Heart right ventricle (tissue), 16 donors: ENCODE results near the gene NPAS1. TPM values are rescaled to one million over a fixed set of nuclear protein-coding genes. Genes with fewer than 3 reads are reported as not detected.

Experiments
- ATAC-seq, 8 donors: fragments of 200-7000 bp; cut with Tn5 transposase; one replicate each; pipeline ENCODE4 v1.9.1; 2020; ENCODE audit warnings: mild to moderate bottlenecking in 8 of 8, moderate library complexity in 8 of 8, moderate number of reproducible peaks in 1 of 8
- DNase-seq, 2 donors: peaks; one replicate each; pipeline ENCODE4 v3.0.0-alpha.2; 2020
- H3K27ac ChIP-seq, 10 donors: fragments of 200-600 bp; sonication (generic) in 2 of 10; one replicate each; pipeline versions ENCODE4 v1.5.0 to v1.8.0; 2020 to 2022; ENCODE audit warnings: mild to moderate bottlenecking in 3 of 10
- H3K27me3 ChIP-seq, 7 donors: fragments of 200-600 bp; one replicate each; pipeline ENCODE4 v1.8.0; 2021 to 2022; ENCODE audit warnings: mild to moderate bottlenecking in 2 of 7
- H3K36me3 ChIP-seq, 9 donors: fragments of 200-600 bp; sonication (generic) in 1 of 9; one replicate each; pipeline versions ENCODE4 v1.5.0 to v1.8.0; 2020 to 2022; ENCODE audit warnings: mild to moderate bottlenecking in 2 of 9
- H3K4me1 ChIP-seq, 9 donors: fragments of 200-600 bp; sonication (generic) in 1 of 9; one replicate each; pipeline versions ENCODE4 v1.5.0 to v1.8.0; 2020 to 2022; ENCODE audit warnings: mild to moderate bottlenecking in 4 of 9
- H3K4me3 ChIP-seq, 10 donors: fragments of 200-600 bp; sonication (generic) in 2 of 10; one replicate each; pipeline versions ENCODE4 v1.5.0 to v1.8.0; 2020 to 2022; ENCODE audit warnings: mild to moderate bottlenecking in 7 of 10, moderate library complexity in 2 of 10
- H3K9me3 ChIP-seq, 11 donors: fragments of 200-600 bp in 10 of 11; sonication (generic) in 2 of 11; one replicate each; pipeline versions ENCODE4 v1.5.0 to v1.8.0; 2013 to 2022; ENCODE audit warnings: mild to moderate bottlenecking in 2 of 11, control low read depth in 1 of 11, moderate library complexity in 1 of 11
- WGBS, 2 donors: extraction: QIAGEN DNeasy Blood & Tissue Kit; methylation state at CpG; one replicate each; pipeline ENCODE4 v1.1.7; 2013; ENCODE audit warnings: inconsistent platforms in 1 of 2; 5-methylcytosine and 5-hydroxymethylcytosine counted together
- intact Hi-C, 10 donors: fragments of 100-400 bp; cut with DNase I; formaldehyde crosslinking; loops; one replicate each; pipeline versions ENCODE4 v1.11.1 to v1.14.2; 2022
- polyA plus RNA-seq, 2 donors: library from polyadenylated mRNA; stranded (reverse); fragments of 200-250 nt; gene quantifications; one replicate each; pipeline ENCODE4 v1.2.3, GENCODE V29; 2013
- total RNA-seq, 10 donors: library from RNA; stranded (reverse); fragmentation: NEBNext Ultra II Directional in 3 of 10; extraction: Animal tissue kit (Norgen Biotek cat#: 25700) in 3 of 10; gene quantifications; one replicate each; pipeline versions ENCODE4 v1.2.1 to v1.2.4, GENCODE V29; 2021 to 2023
- TF ChIP-seq, protein P1 (sequence below), 9 donors: fragments of 200-600 bp; sonication (generic) in 2 of 9; IDR thresholded peaks; one replicate each; pipeline versions ENCODE4 v1.5.0 to v1.8.0; 2021 to 2022; ENCODE audit warnings: antibody characterized with exemption in 9 of 9, mild to moderate bottlenecking in 5 of 9, moderate library complexity in 1 of 9
- donor health status: Arrhythmogenic right ventricular cardiomyopathy.
- donor health status: ischemic (EF 13 %, LVEDD 7.1; RV severe dilation, severe dysfunction).
- donor health status: healthy with polysubstance abuse.
- donor health status: DM: no; HTN: yes; CAD: no.
- donor health status: DM: no; HTN: no; CAD: no.
- donor health status: ischemic (EF 25% LVEDD 6.9; RV normal size, moderate dysfunction).
- donor health status: ischemic (EF 25% LVEDD 5.7; RV mildly dilated, moderate dysfunction).
- donor health status: healthy.
- donor health status: DM: yes; HTN: yes; CAD: no.
- donor health status: Ischemic cardiomyopathy.
- donor health status: ischemic (EF 35%, LVEDD 5.7; RV mildly dilated, moderate dysfunction).
- donor health status: nonischemic (EF 11% LVEDD 7.7; RV severe dilation, severe dysfunction).
- donor health status: DM: yes; HTN: yes; CAD: no.
- donor health status: PGD.
- donor health status: ischemic (EF 29% LVEDD 5.4; RV normal size, mild dysfunction).
- donor health status: nonischemic (EF 23%, LVEDD 6.1; RV moderate dilation, normal function).

NPAS1 gene
- total and polyA plus RNA-seq, 12 donors = 0.17 to 1.3 (median 0.40) TPM; not detected in 2

DNA sequence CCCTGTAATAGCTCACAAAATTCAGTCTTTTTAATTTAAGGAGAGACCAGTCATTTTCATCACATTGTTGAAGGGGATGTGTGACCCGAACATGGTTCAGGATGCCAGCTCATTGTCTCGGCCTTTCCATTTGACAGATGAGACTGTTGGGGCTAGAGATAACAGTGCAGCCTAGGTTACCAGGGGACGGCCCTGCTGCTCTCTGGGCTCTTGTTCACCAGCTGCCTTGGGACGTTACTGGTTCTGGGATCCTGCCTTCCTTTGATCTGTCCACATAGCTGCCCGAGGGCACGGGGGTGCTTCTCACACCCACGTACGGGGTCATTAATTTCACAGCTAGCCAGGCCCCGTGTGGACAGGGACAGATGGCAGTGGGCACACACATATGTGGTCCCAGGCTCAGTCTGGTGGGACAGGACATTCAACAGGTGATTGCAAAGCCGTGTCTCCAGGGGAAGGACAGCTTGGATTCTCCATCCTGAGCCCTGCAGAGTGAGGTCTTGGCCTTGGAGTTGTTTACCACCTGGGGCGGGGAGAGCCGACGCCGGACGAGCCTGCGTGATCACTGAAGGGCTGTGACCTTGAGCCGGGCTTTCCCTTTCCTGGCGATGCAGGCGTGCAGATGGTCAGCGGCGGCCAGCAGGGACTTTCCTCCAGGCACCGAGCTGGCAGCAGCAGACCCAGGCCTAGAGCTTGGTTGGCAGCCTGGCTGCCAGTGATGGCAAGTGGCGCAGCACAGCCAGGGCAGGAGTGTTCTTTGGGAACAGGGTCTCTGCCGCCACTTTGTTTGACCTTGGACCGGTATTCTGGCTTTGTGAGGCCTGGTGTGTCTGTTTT, 26.7 kb upstream of the NPAS1 start:
- Histone ChIP-seq H3K4me1 (peaks cover 24 to 78% (median 64%) of the 10 kb centered on the region in 9 donors), H3K27ac (peak overlapping the region; percentile 70 to 87 (median 84)), H3K27me3 (no peaks in the 10 kb centered on the region), H3K9me3 (no peaks in the 10 kb centered on the region), H3K36me3 (peaks cover 0 to 85% (median 5%) of the 10 kb centered on the region in 9 donors), H3K4me3 (no peak overlapping the region)
- peak in 7 of 8 donors; percentile 21 to 47 (median 42) for ATAC-seq
- TF ChIP-seq, protein P1, sequence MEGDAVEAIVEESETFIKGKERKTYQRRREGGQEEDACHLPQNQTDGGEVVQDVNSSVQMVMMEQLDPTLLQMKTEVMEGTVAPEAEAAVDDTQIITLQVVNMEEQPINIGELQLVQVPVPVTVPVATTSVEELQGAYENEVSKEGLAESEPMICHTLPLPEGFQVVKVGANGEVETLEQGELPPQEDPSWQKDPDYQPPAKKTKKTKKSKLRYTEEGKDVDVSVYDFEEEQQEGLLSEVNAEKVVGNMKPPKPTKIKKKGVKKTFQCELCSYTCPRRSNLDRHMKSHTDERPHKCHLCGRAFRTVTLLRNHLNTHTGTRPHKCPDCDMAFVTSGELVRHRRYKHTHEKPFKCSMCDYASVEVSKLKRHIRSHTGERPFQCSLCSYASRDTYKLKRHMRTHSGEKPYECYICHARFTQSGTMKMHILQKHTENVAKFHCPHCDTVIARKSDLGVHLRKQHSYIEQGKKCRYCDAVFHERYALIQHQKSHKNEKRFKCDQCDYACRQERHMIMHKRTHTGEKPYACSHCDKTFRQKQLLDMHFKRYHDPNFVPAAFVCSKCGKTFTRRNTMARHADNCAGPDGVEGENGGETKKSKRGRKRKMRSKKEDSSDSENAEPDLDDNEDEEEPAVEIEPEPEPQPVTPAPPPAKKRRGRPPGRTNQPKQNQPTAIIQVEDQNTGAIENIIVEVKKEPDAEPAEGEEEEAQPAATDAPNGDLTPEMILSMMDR (IDR thresholded peaks at IDR 0.05) = no peak
- DNase-seq = peak; percentile 52 to 63
- intact Hi-C loops = loop anchor here (2.0 to 10.0 kb wide), 6 partner anchors 136 to 248 kb away; partner anchors contain the start of genes FKRP (in 1 of the 10) and STRN4 (in 1 of the 10)
- WGBS, 2 donors = 51 to 55% methylated on average over 25 of the region's 25 CpGs

DNA sequence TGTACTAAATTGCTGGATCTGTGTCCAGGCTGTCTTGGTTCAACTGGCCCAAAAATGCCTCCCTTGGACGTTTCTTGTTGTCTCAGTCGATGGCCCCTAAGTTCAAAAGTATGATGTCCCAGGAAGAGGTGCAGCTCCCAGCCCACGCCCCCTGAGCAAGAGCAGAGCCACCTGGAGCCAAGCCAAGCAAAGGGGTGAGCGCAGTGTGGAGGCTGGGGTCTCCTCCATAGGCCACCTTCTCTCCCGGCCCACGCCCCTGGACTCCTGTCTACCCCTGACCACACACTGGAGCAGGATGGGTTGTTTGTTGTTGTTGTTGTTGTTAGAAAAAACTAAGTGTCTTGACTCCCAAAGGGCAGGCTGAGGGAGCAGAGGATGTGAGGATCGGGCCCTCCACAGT, 26.0 kb upstream of the NPAS1 start:
- Histone ChIP-seq H3K27me3 (no peaks in the 10 kb centered on the region), H3K9me3 (no peaks in the 10 kb centered on the region), H3K27ac (peak overlapping the region; percentile 70 to 87 (median 84)), H3K4me1 (peaks cover 24 to 71% (median 57%) of the 10 kb centered on the region in 9 donors), H3K36me3 (peaks cover 0 to 85% (median 6%) of the 10 kb centered on the region in 9 donors), H3K4me3 (no peak overlapping the region)
- DNase-seq (no peak), ATAC-seq (peak in 1 of 8 donors; percentile 28)
- TF ChIP-seq, protein P1 (IDR thresholded peaks at IDR 0.05) = no peak
- intact Hi-C loops = loop anchor here (2.0 to 10.0 kb wide), 6 partner anchors 136 to 249 kb away; partner anchors contain the start of genes FKRP (in 1 of the 10) and STRN4 (in 1 of the 10)
- WGBS, 2 donors = 79% methylated on average over 7 of the region's 7 CpGs

DNA sequence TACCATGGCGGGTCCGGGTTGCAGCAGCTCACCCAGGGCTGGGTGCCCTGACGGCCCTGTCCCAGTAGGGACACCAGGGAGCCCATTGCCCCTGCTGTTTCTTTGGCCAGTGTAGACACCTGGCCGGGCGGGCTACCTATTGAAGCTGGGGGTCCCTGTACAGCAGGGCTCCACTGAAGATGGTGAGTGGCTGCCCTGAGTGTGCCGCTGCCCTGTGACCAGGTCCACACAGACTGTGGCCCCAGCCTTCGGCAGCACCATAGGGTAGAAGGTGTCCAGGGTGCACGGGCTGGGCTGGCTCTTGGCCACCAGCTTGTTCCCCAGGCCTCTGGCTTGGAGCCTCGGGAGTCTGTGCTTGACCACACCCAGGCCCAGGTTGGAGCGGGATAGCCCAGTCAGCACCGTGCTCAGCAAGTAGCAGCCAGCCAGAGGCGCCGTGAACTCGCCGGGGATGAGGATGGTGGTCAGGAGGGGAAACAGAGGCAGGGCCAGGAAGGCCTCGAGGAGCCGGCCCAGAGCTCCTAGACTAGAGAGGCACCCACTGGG, 25.4 kb upstream of the NPAS1 start:
- WGBS, 2 donors = 83 to 86% methylated on average over 16 to 17 of the region's 17 CpGs
- intact Hi-C loops = loop anchor here (5.0 to 10.0 kb wide), 5 partner anchors 137 to 249 kb away; partner anchors contain the start of genes FKRP (in 1 of the 10) and STRN4 (in 1 of the 10)
- peaks cover 0 to 85% (median 12%) of the 10 kb centered on the region in 9 donors for H3K36me3 ChIP-seq
- peak overlapping the region in 9 of 10 donors; percentile 77 to 87 (median 84) for H3K27ac ChIP-seq
- DNase-seq = no peak
- peaks cover 24 to 65% (median 52%) of the 10 kb centered on the region in 9 donors for H3K4me1 ChIP-seq
- H3K27me3 ChIP-seq = no peaks in the 10 kb centered on the region
- no peaks in the 10 kb centered on the region for H3K9me3 ChIP-seq
- no peak overlapping the region for H3K4me3 ChIP-seq
- TF ChIP-seq, protein P1 (IDR thresholded peaks at IDR 0.05) = no peak
- peak in 2 of 8 donors; percentile 2 to 24 for ATAC-seq

DNA sequence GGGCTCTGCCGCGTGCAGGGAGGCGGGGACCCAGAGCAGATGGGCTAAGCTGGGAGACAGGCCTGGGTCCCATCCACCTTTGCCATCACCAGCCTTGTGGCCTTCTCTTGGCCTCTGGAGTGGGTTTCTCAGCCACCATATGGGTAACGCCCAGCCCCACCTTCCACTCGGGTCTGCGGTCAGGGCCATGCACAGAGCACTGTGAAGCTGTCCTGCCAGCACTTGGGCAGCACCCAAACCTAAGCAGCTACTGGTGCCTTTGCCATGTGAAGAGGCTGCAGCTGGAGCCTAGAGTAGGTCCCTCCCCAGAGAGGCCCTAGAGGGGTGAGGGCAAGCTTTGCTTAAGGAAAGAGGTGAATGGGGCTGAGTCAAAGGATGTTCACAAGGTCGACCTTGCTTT, 24.1 kb upstream of the NPAS1 start:
- Histone ChIP-seq H3K36me3 (peaks cover 0 to 85% (median 17%) of the 10 kb centered on the region in 9 donors), H3K4me3 (no peak overlapping the region), H3K27ac (peak overlapping the region in 4 of 10 donors; percentile 3 to 55 (median 36)), H3K9me3 (no peaks in the 10 kb centered on the region), H3K27me3 (no peaks in the 10 kb centered on the region), H3K4me1 (peaks cover 19 to 52% (median 40%) of the 10 kb centered on the region in 9 donors)
- intact Hi-C loops = loop anchor here in 8 of 10 donors (10.0 kb wide), 3 partner anchors 231 to 251 kb away; partner anchors contain the start of genes FKRP (in 1 of the 8) and STRN4 (in 1 of the 8)
- no peak for DNase-seq
- peak in 3 of 8 donors; percentile 8 to 40 (median 13) for ATAC-seq
- TF ChIP-seq, protein P1 (IDR thresholded peaks at IDR 0.05) = no peak
- WGBS, 2 donors = 76 to 84% methylated on average over 7 of the region's 7 CpGs
